Measurements from ENCODE around the gene DNAH14.
A peak's percentile ranks its signal among the peaks of the same experiment; 100 is the strongest.
"Not testable (repeated sequence)": the region's sequence is repeated elsewhere in the genome, so short reads cannot be mapped to it uniquely, and the experiment has no call there.

DNAH14 gene

DNA sequence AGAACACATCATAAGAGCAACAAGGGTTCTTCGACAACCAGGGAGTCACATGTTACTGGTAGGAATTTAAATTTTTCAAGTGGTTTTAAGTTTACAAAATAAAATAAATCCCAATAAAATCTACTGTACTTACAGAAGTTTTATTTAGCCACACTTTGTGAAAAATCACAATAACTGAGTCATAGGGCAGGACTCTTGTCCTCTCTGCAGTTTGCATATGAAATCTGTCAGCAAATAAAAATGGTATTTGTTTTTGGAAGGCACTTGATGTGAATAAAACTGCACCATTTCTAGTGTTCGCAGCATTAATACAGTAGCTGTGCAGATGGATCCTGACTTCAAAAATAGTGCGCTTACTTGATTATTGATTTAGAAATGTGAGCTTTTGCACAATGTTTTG lies 348.0 kb downstream of the DNAH14 start:
- no peak for DNase-seq

- DNase-seq: no peak
Measured at GRCh38 chr1:225280563-225280962, 351.1 kb downstream of the DNAH14 start.

DNA sequence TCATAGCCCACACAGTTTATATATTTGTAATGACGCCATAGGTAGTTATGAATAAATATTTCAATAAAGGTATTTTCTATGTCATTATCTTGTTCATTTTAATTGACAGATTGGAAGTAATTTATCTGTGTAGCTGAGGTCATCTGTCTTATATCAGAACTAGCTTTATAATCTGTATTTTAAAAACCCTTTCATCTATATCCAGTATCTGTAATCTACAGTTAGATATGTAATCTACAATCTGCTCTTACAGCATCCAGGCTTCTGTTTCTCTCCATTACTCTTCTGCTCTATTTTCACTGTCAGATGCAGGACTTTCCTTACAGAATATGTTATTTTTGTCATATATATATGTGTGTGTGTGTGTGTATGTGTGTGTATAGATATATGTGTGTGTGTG lies 360.8 kb downstream of the DNAH14 start:
- no peak for DNase-seq

- DNase-seq: no peak
Measured at GRCh38 chr1:225299624-225300023, 370.1 kb downstream of the DNAH14 start.

DNA sequence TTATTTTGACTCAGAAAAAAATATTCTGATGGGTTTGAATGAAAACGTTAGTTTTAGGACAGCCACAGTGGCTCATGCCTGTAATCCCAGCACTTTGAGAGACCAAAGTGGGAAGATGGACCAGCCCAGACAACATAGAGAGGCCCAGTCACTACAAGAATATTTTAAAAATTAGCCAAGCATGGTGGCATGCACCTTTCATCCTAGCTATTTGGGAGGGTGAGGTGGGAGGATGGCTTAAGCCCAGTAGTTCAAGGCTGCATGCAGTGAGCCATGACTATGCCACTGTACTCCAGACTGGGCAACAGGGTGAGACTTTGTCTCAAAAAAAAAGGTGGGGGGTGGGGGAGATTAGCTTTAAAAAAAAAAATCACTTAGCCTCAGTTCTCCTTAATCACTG lies 370.9 kb downstream of the DNAH14 start:
- no peak for DNase-seq

- no peak for DNase-seq
Measured at GRCh38 chr1:225304996-225305395, 375.5 kb downstream of the DNAH14 start.

GRCh38 chr1:225310544-225310943 lies 381.1 kb downstream of the DNAH14 start:
- DNase-seq: not testable (repeated sequence)

GRCh38 chr1:225318706-225319575 lies 389.5 kb downstream of the DNAH14 start:
- DNase-seq: peak; percentile 66

DNA sequence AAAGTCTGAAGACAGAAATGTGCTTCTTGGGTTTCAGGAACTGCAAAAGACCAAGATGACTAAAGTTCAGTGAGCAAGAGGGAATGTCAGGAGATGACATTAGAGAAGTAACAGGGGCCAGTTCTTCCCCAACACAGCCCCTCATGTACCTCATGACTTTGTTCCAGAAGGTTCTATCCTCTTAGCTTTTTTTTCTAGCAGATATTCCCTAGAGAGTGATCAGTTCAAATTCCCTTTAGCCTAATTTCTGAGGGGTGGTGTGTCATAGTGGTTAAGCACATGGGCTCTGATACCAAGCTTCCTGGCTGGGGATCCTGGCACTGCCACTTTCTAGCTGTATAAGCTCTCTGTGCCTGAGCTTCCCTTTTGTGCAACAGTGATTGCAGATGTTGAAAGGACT lies 390.4 kb downstream of the DNAH14 start:
- DNase-seq: no peak

GRCh38 chr1:225321784-225322183 lies 392.3 kb downstream of the DNAH14 start:
- DNase-seq: no peak

GRCh38 chr1:225329041-225329440 lies 399.6 kb downstream of the DNAH14 start:
- no peak for DNase-seq

GRCh38 chr1:225329996-225330395 lies 400.5 kb downstream of the DNAH14 start:
- DNase-seq: not testable (repeated sequence)

GRCh38 chr1:225332686-225333085 lies 403.2 kb downstream of the DNAH14 start:
- no peak for DNase-seq

DNA sequence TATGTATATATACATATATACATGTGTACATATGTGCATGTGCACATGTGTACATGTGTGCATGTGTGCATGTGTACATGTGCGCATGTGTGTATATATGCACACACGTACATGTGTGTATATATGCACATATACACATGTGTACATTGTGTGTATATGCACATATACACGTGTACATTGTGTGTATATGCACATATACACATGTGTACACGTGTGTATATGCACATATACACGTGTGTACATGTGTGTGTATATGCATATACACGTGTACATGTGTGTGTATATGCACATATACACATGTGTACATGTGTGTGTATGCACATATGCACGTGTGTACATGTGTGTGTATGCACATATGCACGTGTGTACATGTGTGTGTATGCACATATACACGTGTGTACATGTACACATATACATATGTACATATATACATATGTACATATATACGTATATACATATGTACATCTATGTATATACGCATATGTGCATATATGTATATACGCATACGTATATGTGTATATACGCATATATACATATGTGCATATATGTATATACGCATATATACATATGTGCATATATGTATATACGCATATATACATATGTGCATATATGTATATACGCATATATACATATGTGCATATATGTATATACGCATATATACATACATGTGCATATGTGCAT lies 405.8 kb downstream of the DNAH14 start:
- DNase-seq: not testable (repeated sequence)

DNA sequence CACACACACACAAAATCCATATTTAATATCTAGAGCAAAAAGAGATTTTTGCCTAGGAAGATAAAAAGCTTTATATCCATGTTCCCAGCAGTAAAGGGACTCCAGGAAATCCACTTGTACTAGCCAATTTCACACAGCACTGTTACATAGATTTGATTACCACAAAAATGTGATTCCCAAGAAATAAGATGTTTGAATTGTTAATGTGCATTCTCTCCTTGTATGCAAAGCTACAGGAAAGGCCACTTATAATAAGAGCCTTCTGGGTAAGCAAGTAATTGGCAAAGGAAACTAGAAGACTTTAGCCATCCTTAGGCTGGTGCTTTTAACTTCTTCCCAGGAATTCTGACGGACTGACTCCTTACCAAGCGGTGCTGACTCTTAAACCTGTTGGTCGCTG lies 409.1 kb downstream of the DNAH14 start:
- no peak for DNase-seq

DNA sequence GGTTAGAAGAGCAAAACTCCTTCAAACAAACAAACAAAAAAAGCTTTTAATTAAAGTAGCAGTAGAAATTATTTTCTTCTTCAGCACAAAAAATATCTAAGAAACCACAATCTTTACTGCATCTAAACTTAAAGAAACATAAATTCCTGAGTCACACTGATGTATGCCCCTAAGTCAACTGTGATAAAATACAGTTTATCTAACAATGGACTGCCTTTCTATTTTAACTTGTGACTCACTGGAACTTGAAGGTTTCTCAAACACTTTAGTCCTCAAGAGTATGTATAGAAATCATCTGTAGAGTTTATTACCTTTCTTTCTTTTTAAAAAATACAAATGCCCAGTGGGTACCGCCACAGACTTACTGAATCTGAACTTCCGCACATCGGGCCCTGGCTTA lies 412.2 kb downstream of the DNAH14 start:
- DNase-seq: no peak

- DNase-seq: no peak
Measured at GRCh38 chr1:225342695-225343094, 413.2 kb downstream of the DNAH14 start.

- DNase-seq: no peak
Measured at GRCh38 chr1:225343618-225344017, 414.1 kb downstream of the DNAH14 start.

DNA sequence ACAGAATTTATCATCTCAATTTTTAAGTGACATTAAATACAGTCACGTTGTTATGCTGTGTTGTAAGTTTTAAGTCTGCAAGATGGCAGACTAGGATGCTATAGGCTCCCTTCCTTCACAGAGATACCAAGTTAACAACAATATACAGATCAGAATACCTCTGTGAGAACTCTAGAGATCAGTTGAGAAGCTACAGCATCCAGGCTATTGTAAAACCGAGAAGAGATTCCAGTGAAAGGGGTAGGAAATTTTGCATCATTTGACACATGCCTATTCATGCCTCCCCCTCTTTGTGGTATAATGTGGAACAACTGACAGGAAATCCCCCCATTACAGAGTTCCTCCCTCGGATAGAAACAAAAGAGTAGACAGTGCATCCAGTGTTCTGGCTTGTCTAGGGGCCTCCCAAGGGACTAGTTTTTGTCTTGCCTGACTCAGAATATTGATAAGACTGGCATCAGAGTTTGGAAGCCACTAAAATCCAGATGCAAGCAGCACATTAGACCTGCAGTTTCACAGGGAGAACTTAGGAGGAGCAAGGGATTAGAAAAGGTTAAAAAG lies 417.7 kb downstream of the DNAH14 start:
- no peak for DNase-seq

- DNase-seq: no peak
Measured at GRCh38 chr1:225348400-225348799, 418.9 kb downstream of the DNAH14 start.

- DNase-seq: no peak
Measured at GRCh38 chr1:225349826-225350225, 420.4 kb downstream of the DNAH14 start.

GRCh38 chr1:225350872-225351271 lies 421.4 kb downstream of the DNAH14 start:
- no peak for DNase-seq

DNA sequence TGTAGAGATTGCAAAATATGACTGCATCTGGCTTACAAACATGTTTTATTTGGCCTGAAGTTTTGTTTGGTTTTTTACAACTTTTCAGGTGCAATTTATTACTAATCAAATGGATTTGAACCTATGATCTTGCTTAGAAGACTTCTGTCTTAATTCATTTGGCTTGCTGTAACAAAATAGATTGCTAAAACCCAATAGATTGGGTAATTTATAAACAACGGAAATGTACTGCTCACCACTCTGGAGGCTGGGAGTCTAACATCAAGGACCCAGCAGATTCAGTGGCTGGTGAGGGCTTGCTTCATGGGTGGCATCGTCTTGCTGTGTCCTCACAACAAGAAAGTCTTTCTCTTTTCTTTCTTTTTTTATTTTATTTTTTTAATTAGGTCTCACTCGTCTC lies 425.4 kb downstream of the DNAH14 start:
- DNase-seq: no peak

DNA sequence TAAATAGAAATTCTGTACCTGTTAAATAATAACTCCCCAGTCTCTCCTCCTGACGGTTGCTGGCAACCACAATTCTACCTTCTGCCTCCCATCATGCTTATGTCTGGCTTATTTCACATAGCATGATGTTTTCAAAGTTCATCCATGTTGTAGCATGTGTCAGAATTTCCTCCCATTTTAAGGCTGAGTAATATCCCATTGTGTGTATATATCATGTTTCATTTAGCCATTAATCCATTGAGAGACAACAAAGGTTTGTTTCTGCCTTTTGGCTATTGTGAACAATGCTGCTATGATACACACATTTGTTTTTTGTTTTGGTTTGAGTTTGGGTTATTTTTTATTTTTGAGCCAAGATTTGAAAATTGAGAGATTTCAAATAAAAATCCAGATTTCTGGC lies 426.4 kb downstream of the DNAH14 start:
- no peak for DNase-seq
